Stomach (tissue), 9 donors: ENCODE data around the gene LRMDA. TPM values are rescaled to one million over a fixed set of nuclear protein-coding genes. Genes with fewer than 3 reads are reported as not detected.
"Not testable (repeated sequence)": the region's sequence is repeated elsewhere in the genome, so short reads cannot be mapped to it uniquely, and the experiment has no call there.

ENCODE experiments used
- DNase-seq, 2 donors: peaks; one replicate each; pipeline versions ENCODE4 v3.0.0 to v3.0.0-alpha.2; 2013 to 2019
- H3K27ac ChIP-seq, 5 donors: fragments of 200-600 bp in 4 of 5; sonication (generic) in 4 of 5; one replicate each; pipeline ENCODE4 v1.5.1; 2013 to 2019; ENCODE audit warnings: mild to moderate bottlenecking in 1 of 5, moderate library complexity in 1 of 5
- H3K27me3 ChIP-seq, 3 donors: fragments of 200-600 bp; sonication (generic); one replicate each; pipeline ENCODE4 v1.5.1; 2017 to 2019; ENCODE audit warnings: mixed run types in 1 of 3
- H3K36me3 ChIP-seq, 4 donors: fragments of 200-600 bp; sonication (generic); 1 replicate in 3 of 4; 2 replicates in 1 of 4; pipeline ENCODE4 v1.5.1; 2016 to 2019
- H3K4me1 ChIP-seq, 4 donors: fragments of 200-600 bp; sonication (generic); one replicate each; pipeline ENCODE4 v1.5.1; 2016 to 2019
- H3K4me3 ChIP-seq, 4 donors: fragments of 200-600 bp; sonication (generic) in 3 of 4; one replicate each; pipeline ENCODE4 v1.5.1; 2016 to 2019; ENCODE audit warnings: mild to moderate bottlenecking in 1 of 4
- H3K9me3 ChIP-seq, 4 donors: fragments of 200-600 bp; sonication (generic); one replicate each; pipeline ENCODE4 v1.5.1; 2016 to 2019
- EP300 ChIP-seq: sonication (generic); formaldehyde crosslinking; IDR thresholded peaks from one replicate; pipeline ENCODE4 v1.6.1; 2017; ENCODE audit warnings: antibody characterized with exemption
- POLR2A ChIP-seq, 4 donors: fragments of 450-650 bp; IDR thresholded peaks; one replicate each; pipeline ENCODE4 v1.6.1; 2016; ENCODE audit warnings: antibody characterized with exemption in 4 of 4, control low read depth in 2 of 4, mild to moderate bottlenecking in 1 of 4, moderate library complexity in 1 of 4
- POLR2AphosphoS5 ChIP-seq, 3 donors: sonication (generic); formaldehyde crosslinking; IDR thresholded peaks; one replicate each; pipeline ENCODE4 v1.6.1; 2016; ENCODE audit warnings: antibody characterized with exemption in 3 of 3
- WGBS, 5 donors: extraction: QIAGEN DNeasy Blood & Tissue Kit in 3 of 5; methylation state at CpG; one replicate each; pipeline versions ENCODE4 v1.1.5 to v1.1.7; 2013 to 2018; 5-methylcytosine and 5-hydroxymethylcytosine counted together
- intact Hi-C: fragments of 100-400 bp; cut with DNase I; formaldehyde crosslinking; loops from one replicate; pipeline ENCODE4 v1.15.1; 2023; ENCODE audit warnings: low total_unique reads
- polyA plus RNA-seq, 3 donors: library from polyadenylated mRNA; stranded (reverse); fragments of 200-250 nt; gene quantifications; one replicate each; pipeline ENCODE4 v1.2.3, GENCODE V29; 2013
- total RNA-seq, 5 donors: library from RNA; depleted of rRNA; stranded (reverse); fragments of >200 nt; gene quantifications; one replicate each; pipeline versions ENCODE4 v1.1.0 to v1.2.3, GENCODE V29; 2014 to 2016
- TF ChIP-seq, protein P1 (sequence below), 7 experiments: fragments of 450-650 bp in 4 of 7; fragments of 200-600 bp in 3 of 7; sonication (generic) in 3 of 7; IDR thresholded peaks; one replicate each; pipeline ENCODE4 v1.5.1; 2016 to 2019; ENCODE audit warnings: antibody characterized with exemption in 7 of 7, control low read depth in 2 of 7, mild to moderate bottlenecking in 1 of 7
- donor health status: healthy with polysubstance abuse.
- donor health status: Bipolar disorder and iron deficiency.
- donor health status: healthy.

The LRMDA gene
- total and polyA plus RNA-seq, 8 donors = 1.3 to 30.2 (median 13.6) TPM; not detected in 1

- DNase-seq = no peak
- Histone ChIP-seq H3K27ac (no peak overlapping the region), H3K27me3 (no peaks in the 10 kb centered on the region), H3K4me1 (peaks cover 0 to 7% (median 0%) of the 10 kb centered on the region in 4 donors), H3K4me3 (no peak overlapping the region), H3K9me3 (peaks cover 0 to 17% (median 10%) of the 10 kb centered on the region in 4 donors), H3K36me3 (no peaks in the 10 kb centered on the region)
- WGBS, 5 donors = 76 to 88% (median 85%) methylated on average over 9 of the region's 9 CpGs
- TF ChIP-seq POLR2A (IDR thresholded peaks at IDR 0.05) (no peak), POLR2AphosphoS5 (IDR thresholded peaks at IDR 0.05) (no peak), EP300 (no peak)
- TF ChIP-seq, protein P1, sequence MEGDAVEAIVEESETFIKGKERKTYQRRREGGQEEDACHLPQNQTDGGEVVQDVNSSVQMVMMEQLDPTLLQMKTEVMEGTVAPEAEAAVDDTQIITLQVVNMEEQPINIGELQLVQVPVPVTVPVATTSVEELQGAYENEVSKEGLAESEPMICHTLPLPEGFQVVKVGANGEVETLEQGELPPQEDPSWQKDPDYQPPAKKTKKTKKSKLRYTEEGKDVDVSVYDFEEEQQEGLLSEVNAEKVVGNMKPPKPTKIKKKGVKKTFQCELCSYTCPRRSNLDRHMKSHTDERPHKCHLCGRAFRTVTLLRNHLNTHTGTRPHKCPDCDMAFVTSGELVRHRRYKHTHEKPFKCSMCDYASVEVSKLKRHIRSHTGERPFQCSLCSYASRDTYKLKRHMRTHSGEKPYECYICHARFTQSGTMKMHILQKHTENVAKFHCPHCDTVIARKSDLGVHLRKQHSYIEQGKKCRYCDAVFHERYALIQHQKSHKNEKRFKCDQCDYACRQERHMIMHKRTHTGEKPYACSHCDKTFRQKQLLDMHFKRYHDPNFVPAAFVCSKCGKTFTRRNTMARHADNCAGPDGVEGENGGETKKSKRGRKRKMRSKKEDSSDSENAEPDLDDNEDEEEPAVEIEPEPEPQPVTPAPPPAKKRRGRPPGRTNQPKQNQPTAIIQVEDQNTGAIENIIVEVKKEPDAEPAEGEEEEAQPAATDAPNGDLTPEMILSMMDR (IDR thresholded peaks at IDR 0.05) = no peak
- intact Hi-C loops = no loop called here
Measured at GRCh38 chr10:76052682-76053503, 621.5 kb downstream of the LRMDA start.

DNA sequence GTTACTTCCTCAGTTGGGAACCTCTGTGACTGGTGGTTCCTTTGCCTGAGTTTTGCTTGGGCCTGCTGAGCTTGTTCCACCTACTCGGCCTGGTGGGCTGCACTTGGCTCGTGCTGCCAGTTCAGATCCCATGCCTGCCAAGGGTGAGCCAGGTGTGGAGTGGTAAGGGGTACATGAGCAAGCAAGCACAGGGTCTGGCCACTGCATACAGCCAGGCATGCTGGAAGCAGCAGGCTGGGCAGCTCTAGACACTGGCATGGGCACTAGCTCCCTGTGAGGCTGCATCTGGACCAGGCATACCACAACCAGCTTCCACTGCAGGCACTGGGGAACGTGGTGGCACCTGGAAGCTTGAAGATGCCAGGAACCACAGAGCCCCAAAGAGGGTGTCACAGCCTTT is 624.0 kb downstream of the LRMDA start:
- H3K4me3 ChIP-seq = no peak overlapping the region
- H3K4me1 ChIP-seq = peaks cover 0 to 7% (median 0%) of the 10 kb centered on the region in 4 donors
- TF ChIP-seq POLR2AphosphoS5 (IDR thresholded peaks at IDR 0.05) (no peak), POLR2A (IDR thresholded peaks at IDR 0.05) (no peak), EP300 (no peak)
- TF ChIP-seq, protein P1 (IDR thresholded peaks at IDR 0.05) = no peak
- H3K9me3 ChIP-seq = peaks cover 0 to 17% (median 10%) of the 10 kb centered on the region in 4 donors
- no peaks in the 10 kb centered on the region for H3K36me3 ChIP-seq
- intact Hi-C loops = no loop called here
- no peak overlapping the region for H3K27ac ChIP-seq
- no peak for DNase-seq
- no peaks in the 10 kb centered on the region for H3K27me3 ChIP-seq
- 81 to 93% (median 90%) methylated on average over 3 of the region's 3 CpGs for WGBS, 5 donors

DNA sequence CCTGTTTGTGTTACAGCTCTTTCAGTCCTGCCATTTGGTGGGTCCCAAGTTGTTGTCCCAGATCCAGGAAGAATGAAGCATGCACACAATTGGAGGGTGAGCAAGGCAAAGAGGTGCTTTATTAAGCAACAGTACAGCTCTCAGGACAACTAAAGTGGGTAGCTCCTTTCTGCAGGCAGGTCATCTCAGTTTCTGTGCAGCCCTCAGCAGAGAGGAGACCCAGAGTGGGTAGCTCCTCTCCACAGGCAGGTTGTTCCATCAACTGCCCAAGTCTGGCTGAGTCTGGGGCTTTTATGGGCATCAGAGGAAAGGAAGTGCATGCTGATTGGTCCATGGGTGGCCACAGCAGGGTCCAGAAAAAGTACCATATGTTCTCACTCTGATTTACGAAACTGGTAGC is 624.5 kb downstream of the LRMDA start:
- Histone ChIP-seq H3K9me3 (peaks cover 0 to 17% (median 10%) of the 10 kb centered on the region in 4 donors), H3K27me3 (no peaks in the 10 kb centered on the region), H3K36me3 (no peaks in the 10 kb centered on the region), H3K4me1 (peaks cover 0 to 4% (median 0%) of the 10 kb centered on the region in 4 donors), H3K4me3 (no peak overlapping the region), H3K27ac (no peak overlapping the region)
- DNase-seq = no peak
- intact Hi-C loops = no loop called here
- TF ChIP-seq POLR2AphosphoS5 (IDR thresholded peaks at IDR 0.05) = no peak
- no peak for TF ChIP-seq EP300
- TF ChIP-seq, protein P1 (IDR thresholded peaks at IDR 0.05) = no peak
- TF ChIP-seq POLR2A (IDR thresholded peaks at IDR 0.05) = no peak
- 71 to 100% (median 97%) methylated on average over 1 of the region's 1 CpG for WGBS, 5 donors

GRCh38 chr10:76060993-76061392 is 629.6 kb downstream of the LRMDA start:
- 84 to 97% (median 93%) methylated on average over 2 of the region's 2 CpGs for WGBS, 5 donors
- H3K27me3 ChIP-seq, H3K9me3 ChIP-seq, H3K36me3 ChIP-seq, H3K4me3 ChIP-seq, H3K4me1 ChIP-seq, intact Hi-C loops, DNase-seq, H3K27ac ChIP-seq: not testable (repeated sequence)

- intact Hi-C loops = no loop called here
- Histone ChIP-seq H3K36me3 (no peaks in the 10 kb centered on the region), H3K4me3 (no peak overlapping the region), H3K27me3 (no peaks in the 10 kb centered on the region), H3K9me3 (no peaks in the 10 kb centered on the region), H3K4me1 (peaks cover 0 to 25% (median 5%) of the 10 kb centered on the region in 4 donors), H3K27ac (no peak overlapping the region)
- TF ChIP-seq, protein P1 (IDR thresholded peaks at IDR 0.05) = no peak
- TF ChIP-seq EP300 = no peak
- WGBS, 5 donors = 79 to 96% (median 94%) methylated on average over 1 of the region's 1 CpG
- DNase-seq = no peak
Measured at GRCh38 chr10:76066457-76066856, 635.0 kb downstream of the LRMDA start.
